ENCODE data around the gene HIGD1A. TPM values are rescaled to one million over a fixed set of nuclear protein-coding genes. Genes with fewer than 3 reads are reported as not detected.

HIGD1A gene
- total and polyA plus RNA-seq, 2 of the 4 experiments (the other 2 are of a cell fraction): 86.6 to 137 TPM

- no peak overlapping the region for H3K9ac ChIP-seq (ENCODE audit: low read depth, low read length)
- no peak overlapping the region for H3K27ac ChIP-seq (ENCODE audit: insufficient read depth, low read length)
- H3K4me3 ChIP-seq (ENCODE audit: insufficient read depth, low read depth, low read length): no peak overlapping the region
- no peak overlapping the region for H3K23ac ChIP-seq (ENCODE audit: low read depth, low read length)
- H3K9me3 ChIP-seq (ENCODE audit: control insufficient read depth, insufficient read depth, low read length): no peaks in the 10 kb centered on the region
- H2BK20ac ChIP-seq (ENCODE audit: low read depth, low read length): no peak overlapping the region
- no peaks in the 10 kb centered on the region for H3K79me1 ChIP-seq (ENCODE audit: low read depth in 1 of 2, low read length in 2 of 2)
- H3K9me1 ChIP-seq (ENCODE audit: insufficient read depth, low read length): no peaks in the 10 kb centered on the region
- no peak overlapping the region for H2BK15ac ChIP-seq (ENCODE audit: low read depth, low read length)
- no peak overlapping the region for H2AFZ ChIP-seq (replicated peaks; ENCODE audit: low read length, poor library complexity)
- ChIA-PET CTCF (no interaction called here), POLR2A (ENCODE audit: unreplicated experiment) (no interaction called here)
- no peaks in the 10 kb centered on the region for H4K20me1 ChIP-seq (ENCODE audit: insufficient read depth, low read length)
- no peak overlapping the region for H4K5ac ChIP-seq (ENCODE audit: low read depth, low read length)
- no peak overlapping the region for H2AK9ac ChIP-seq (replicated peaks; ENCODE audit: low read depth, low read length, poor library complexity)
- DNase-seq: no peak
- H3K4ac ChIP-seq (ENCODE audit: low read depth, low read length): no peak overlapping the region
- BruUV-seq (replicated peaks): no TSS peak
- in situ Hi-C loops (cut with MboI; ENCODE audit: low sequenced_read_pairs): no loop called here
- H3K18ac ChIP-seq (ENCODE audit: low read depth, low read length): no peak overlapping the region
- H3K4me2 ChIP-seq (ENCODE audit: low read depth, low read length): no peak overlapping the region
- no peaks in the 10 kb centered on the region for H3K36me3 ChIP-seq (ENCODE audit: control insufficient read depth, insufficient read depth, low read length)
- H3K27me3 ChIP-seq (ENCODE audit: control insufficient read depth, insufficient read depth, low read length): peaks cover 9% of the 10 kb centered on the region
- H3K56ac ChIP-seq (ENCODE audit: extremely low read depth, insufficient read depth, low read length): no peak overlapping the region
- no peak overlapping the region for H4K8ac ChIP-seq (ENCODE audit: low read depth in 2 of 2, low read length in 2 of 2)
- dilution Hi-C loops (cut with HindIII; ENCODE audit: low sequenced_read_pairs, unreplicated experiment): no loop called here
- no peak overlapping the region for H2BK5ac ChIP-seq (ENCODE audit: low read depth, low read length, poor library complexity, severe bottlenecking)
- H2AK5ac ChIP-seq (ENCODE audit: low read depth, low read length): no peak overlapping the region
- H3K14ac ChIP-seq (replicated peaks; ENCODE audit: low read depth, low read length): no peak overlapping the region
- no peak for ATAC-seq (ENCODE audit: low read depth)
- TF ChIP-seq RCOR1 (IDR thresholded peaks at IDR 0.05; ENCODE audit: insufficient replicate concordance, low read length) (no peak), RAD21 (IDR thresholded peaks at IDR 0.05; ENCODE audit: low read length) (no peak), CEBPB (IDR thresholded peaks at IDR 0.05; ENCODE audit: low read depth, low read length) (no peak), RFX5 (IDR thresholded peaks at IDR 0.05; ENCODE audit: low read depth, low read length) (no peak), POLR2A (IDR thresholded peaks at IDR 0.05; ENCODE audit: low read depth, low read length) (no peak), NFE2L2 (IDR thresholded peaks at IDR 0.05; ENCODE audit: low read depth, low read length) (no peak), BHLHE40 (IDR thresholded peaks at IDR 0.05; ENCODE audit: low read depth, low read length) (no peak), MAFK (IDR thresholded peaks at IDR 0.05; ENCODE audit: low read depth, low read length) (no peak)
- H2BK120ac ChIP-seq (ENCODE audit: low read depth, low read length): no peak overlapping the region
- WGBS, 2 experiments (ENCODE audit: extremely low coverage in 2 of 2, insufficient read length in 1 of 2): no CpG with 5 or more reads among the region's 4 CpGs
- intact Hi-C loops (cut with micrococcal nuclease): no loop called here
- no peaks in the 10 kb centered on the region for H3K4me1 ChIP-seq (ENCODE audit: control insufficient read depth, insufficient read depth, low read length)
- no peak overlapping the region for H4K91ac ChIP-seq (ENCODE audit: insufficient read depth, low read depth, low read length)
These were observed 51.3 kb downstream of the HIGD1A start for GRCh38 chr3:42752961-42753360.

Data from IMR-90 (cell line).